Activated CD4-positive, alpha-beta T cell treated with anti-CD3 and anti-CD28 coated beads for 48 hours (primary cell): ENCODE results near the gene TSPAN3.
A peak's percentile ranks its signal among the peaks of the same experiment; 100 is the strongest.

Experiments
- DNase-seq: peaks from one replicate; pipeline ENCODE4 v3.0.0-alpha.2; 2020

TSPAN3 gene

GRCh38 chr15:77070495-77071304 is at the start of gene TSPAN3:
TSS of gene TSPAN3 (minus strand) at chr15:77071109. CDS start at chr15:77070954, 155 bp downstream.
- peak; percentile 95 for DNase-seq

- no peak for DNase-seq
Observed at GRCh38 chr15:77120576-77120975, 49.7 kb upstream of the TSPAN3 start.

- DNase-seq = no peak
Observed at GRCh38 chr15:77119446-77119845, 48.5 kb upstream of the TSPAN3 start.

- DNase-seq = peak; percentile 40
Observed at GRCh38 chr15:77118882-77119321, 48.0 kb upstream of the TSPAN3 start.

GRCh38 chr15:77115179-77115578 is 44.3 kb upstream of the TSPAN3 start:
- DNase-seq = no peak

GRCh38 chr15:77112838-77113504 is 42.1 kb upstream of the TSPAN3 start:
- DNase-seq = no peak

DNA sequence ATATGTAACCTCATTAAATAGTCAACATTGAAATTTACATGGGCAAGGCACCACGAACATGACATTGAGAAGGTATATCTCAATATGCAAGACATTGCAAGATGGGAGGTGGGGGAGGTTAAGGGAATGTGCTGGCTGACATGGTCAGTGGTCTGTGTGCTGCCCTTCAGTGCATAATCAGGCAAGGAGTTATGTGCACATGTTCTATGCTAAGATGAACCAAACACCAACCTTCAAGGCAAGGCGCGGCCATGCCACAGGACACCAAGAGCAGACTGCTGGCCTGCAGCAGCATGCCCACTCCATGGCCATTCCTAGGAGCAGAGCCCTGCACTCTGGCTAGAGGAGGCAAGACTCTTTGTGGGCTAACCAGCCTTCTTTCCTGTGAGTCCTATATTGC is 40.9 kb upstream of the TSPAN3 start:
- no peak for DNase-seq

DNA sequence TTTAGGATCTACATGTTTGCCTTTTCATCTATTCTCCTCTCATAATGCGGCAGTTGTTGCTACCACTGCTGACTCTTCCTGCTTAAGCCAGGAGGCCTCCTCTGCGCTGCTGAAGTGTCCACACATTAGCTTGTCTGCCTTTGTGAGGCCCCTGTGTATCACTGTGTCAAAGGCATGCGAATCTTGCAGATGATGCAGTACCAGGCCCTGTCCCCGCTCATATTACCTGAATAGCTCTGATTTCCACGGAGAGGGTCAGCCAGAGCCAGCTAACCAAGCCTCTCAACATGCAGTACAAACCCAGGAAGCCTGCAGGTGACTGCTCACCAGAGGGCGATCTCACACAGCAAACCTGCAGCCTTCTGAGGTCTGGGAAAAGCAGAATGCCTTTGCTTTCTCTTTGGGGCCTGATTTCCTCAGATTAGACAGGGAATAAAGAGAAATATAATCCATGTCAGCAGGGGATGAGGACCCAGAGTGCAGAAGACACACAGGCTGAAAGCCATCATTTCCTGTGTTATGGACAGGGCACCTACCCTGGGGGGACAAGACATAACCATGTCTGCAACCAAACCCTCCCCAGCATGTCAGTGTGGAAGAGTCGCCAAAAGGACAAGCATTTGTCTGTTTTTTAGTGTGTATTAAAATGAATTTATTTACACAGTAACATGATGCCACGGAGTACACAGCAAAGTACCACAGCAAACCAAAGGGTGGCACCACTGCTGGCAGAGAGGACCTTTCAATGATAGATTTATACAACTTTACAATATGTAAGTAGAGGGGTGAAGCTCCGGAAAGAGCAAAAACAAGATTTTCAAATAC is 36.8 kb upstream of the TSPAN3 start:
- peak; percentile 59 for DNase-seq

DNA sequence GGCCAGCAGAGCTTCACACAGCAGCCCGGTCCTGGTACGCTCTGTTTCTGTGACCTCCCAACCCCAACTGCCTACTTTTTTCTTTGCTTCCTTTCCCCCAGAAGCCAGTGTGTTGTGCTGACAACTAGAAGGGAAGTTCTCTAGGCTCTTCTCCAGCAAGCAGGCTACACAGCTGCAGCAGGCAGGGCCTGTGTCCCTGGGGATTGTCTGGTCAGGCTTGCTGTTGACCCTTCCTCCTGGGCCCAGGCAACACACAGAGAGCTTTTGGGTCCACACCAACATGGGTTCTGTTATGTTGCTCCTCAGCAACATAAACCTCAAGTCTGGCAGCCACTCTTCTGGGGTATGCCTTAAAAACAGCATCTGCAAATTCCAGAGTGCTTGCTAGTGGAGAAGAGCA is 36.2 kb upstream of the TSPAN3 start:
- no peak for DNase-seq

GRCh38 chr15:77104155-77104554 is 33.2 kb upstream of the TSPAN3 start:
- DNase-seq = no peak

GRCh38 chr15:77099741-77100463 is 29.0 kb upstream of the TSPAN3 start:
- no peak for DNase-seq

DNA sequence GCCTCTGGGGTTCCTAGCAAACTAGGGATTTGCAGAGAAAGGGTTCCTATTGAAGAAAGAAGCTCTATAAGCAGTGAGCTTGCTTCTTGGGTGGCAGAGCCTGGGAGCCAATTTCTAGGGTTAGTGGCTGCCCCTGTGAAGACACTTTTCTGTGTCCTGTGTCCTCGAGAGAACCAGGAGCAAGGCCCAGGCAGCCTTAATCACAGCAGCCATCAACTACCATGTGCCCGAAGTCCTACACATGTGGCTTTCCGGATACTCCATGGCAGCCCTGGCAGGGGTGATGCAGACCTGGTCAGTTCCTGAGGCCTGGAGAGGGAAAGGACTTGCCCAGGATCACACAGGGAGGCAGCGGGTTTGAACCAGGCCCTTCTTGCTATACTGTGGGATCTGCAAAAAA is 27.7 kb upstream of the TSPAN3 start:
- DNase-seq = no peak

- DNase-seq = no peak
Observed at GRCh38 chr15:77097921-77098320, 27.0 kb upstream of the TSPAN3 start.

DNA sequence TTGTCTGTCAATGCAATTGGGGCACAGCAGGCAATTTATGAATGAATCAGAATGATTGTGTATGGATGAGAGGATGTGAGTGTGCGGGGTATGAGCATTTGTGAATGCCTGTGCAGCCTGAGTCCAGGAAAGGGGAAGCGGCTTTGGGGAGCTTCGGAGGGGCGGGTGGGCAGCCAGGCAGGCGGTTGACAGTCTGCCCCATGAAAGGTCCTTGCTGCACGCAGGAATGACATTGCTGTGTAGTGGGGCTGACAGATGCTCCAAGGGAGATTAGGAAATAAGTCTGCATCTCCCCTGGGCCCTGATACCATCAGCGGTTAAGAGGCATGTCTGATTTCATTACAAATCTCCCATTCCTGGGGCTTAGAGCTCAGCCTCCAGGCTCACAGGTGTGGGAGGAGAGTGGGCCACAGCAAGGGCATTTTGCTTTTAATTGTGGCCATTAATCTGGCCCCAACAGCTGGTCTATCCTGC is 26.4 kb upstream of the TSPAN3 start:
- no peak for DNase-seq

DNA sequence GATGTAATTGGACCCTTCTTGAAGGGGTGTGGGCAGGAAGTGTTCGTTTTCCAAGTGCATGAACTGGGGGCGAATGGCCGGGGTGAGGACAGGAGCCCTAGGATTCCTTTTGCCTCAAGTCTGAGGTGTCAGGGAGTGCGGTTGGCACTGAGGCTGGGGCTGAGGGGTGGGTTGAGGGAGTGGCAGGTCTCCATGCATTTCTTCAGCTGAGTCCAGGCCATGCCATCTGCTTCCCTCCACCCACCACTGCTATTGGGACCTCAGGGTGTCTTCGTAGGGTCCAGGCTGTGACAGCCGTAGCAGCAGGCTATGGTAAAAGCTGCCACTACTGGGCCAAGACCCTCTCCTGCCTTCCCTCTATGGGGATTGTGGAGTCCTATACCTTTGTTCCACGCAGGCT is 25.6 kb upstream of the TSPAN3 start:
- DNase-seq = no peak

DNA sequence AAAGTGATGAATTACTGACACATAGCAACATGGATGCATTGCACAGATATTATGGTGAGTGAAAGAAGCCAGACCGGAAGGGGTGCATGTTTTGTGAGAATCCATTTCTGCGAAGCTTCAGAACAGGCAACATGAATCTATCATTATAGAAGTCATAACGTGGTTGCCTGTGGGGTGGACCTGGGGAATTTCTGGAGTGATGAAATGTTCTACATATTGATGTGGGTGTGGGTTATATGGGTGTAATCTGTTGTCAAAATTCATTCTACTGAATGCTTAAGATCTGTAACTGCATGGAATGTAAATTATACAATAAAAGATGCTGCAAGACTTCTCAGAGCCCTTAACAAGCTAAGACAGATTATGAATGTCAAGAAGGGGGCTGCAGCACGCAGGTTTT is 25.2 kb upstream of the TSPAN3 start:
- DNase-seq = no peak

GRCh38 chr15:77094397-77095030 is 23.6 kb upstream of the TSPAN3 start:
- peak; percentile 38 for DNase-seq

DNA sequence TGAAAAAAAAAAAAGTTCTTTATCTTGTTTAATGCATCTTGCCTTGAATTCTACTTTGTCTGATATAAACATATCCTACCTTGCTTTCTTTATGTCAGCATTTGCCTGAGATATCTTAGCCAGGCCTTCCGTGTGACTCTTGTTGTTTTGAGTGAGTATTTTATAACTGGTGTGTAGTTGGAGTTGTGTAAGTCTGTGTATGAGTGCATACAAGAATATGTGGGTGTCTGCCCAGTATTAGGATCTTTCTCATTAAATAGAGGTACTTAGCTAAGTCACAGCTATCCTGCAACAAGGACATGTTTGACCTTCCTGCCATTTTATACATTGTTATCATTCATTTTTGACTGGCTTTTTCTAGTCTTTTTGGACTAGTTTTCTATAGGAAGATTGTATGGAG is 22.5 kb upstream of the TSPAN3 start:
- DNase-seq = no peak

DNA sequence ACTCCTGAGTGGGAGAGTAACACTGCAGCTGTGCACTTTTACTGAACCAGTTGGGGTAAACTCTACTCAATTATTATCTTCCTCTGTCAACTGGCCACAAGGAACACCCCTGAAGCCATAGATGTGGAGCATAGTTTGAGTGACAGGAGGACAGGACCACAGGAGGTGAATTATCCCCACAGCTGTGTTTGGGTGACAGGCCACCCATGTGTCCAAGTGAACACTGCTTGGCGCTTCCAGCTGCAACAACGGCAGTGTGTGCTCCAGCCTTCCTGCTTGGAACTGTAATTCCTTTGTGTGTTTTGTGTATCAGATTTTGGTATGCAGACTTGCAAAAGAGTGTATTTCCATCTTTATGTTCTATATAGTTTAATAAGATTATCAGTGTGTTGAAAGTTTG is 20.2 kb upstream of the TSPAN3 start:
- no peak for DNase-seq

GRCh38 chr15:77087213-77087612 is 16.3 kb upstream of the TSPAN3 start:
- DNase-seq = no peak

- no peak for DNase-seq
Observed at GRCh38 chr15:77085297-77085696, 14.4 kb upstream of the TSPAN3 start.

GRCh38 chr15:77084436-77084835 is 13.5 kb upstream of the TSPAN3 start:
- no peak for DNase-seq
